IMR-90 (cell line): ENCODE measurements around the gene PPHLN1. TPM values are rescaled to one million over a fixed set of nuclear protein-coding genes. Genes with fewer than 3 reads are reported as not detected.

Experiments used
- ATAC-seq: fragments of 200-7000 bp; cut with Tn5 transposase; 2 replicates; pipeline ENCODE4 v1.9.1; 2020; ENCODE audit warnings: low read depth, mild to moderate bottlenecking, moderate library complexity
- BruUV-seq: library from RNA; stranded (reverse); fragments of 400-500 nt; replicated peaks from 2 replicates; lab custom pipeline; 2021; lab: Mats Ljungman, UMichigan
- CTCF ChIA-PET: fragments of 300-600 bp; formaldehyde crosslinking; extraction: SDS; loops from one replicate; lab custom pipeline; 2021; ENCODE audit warnings: antibody characterized with exemption; lab: Yijun Ruan, JAX
- POLR2A ChIA-PET: fragments of 300-600 bp; sonication (Branson Sonifier 250); formaldehyde crosslinking; loops from one replicate; lab custom pipeline; 2022; ENCODE audit warnings: antibody characterized with exemption; ENCODE audit not compliant: unreplicated experiment; lab: Charles Lee
- DNase-seq: peaks from one replicate; pipeline ENCODE4 v3.0.0; 2013
- H2AFZ ChIP-seq: replicated peaks from 2 replicates; pipeline ENCODE3; 2013; ENCODE audit warnings: low read length, mild to moderate bottlenecking; ENCODE audit not compliant: poor library complexity
- H2AK5ac ChIP-seq: 2 replicates; pipeline ENCODE4 v1.6.1; 2013; ENCODE audit warnings: low read depth, low read length, inconsistent platforms
- H2AK9ac ChIP-seq: replicated peaks from 2 replicates; pipeline ENCODE3; 2013; ENCODE audit warnings: mild to moderate bottlenecking, low read depth, low read length, moderate library complexity; ENCODE audit not compliant: poor library complexity
- H2BK120ac ChIP-seq: 2 replicates; pipeline ENCODE4 v1.6.1; 2013; ENCODE audit warnings: low read depth, low read length, inconsistent platforms
- H2BK15ac ChIP-seq: 3 replicates; pipeline ENCODE4 v1.6.1; 2013; ENCODE audit warnings: low read depth, low read length, inconsistent platforms
- H2BK20ac ChIP-seq: 2 replicates; pipeline ENCODE4 v1.6.1; 2013; ENCODE audit warnings: low read depth, mild to moderate bottlenecking, inconsistent platforms, low read length, moderate library complexity
- H2BK5ac ChIP-seq: 2 replicates; pipeline ENCODE4 v1.6.1; 2013; ENCODE audit warnings: mild to moderate bottlenecking, low read depth, low read length, inconsistent platforms; ENCODE audit not compliant: poor library complexity, severe bottlenecking
- H3K14ac ChIP-seq: replicated peaks from 2 replicates; pipeline ENCODE4 v1.6.1; 2013; ENCODE audit warnings: low read depth, low read length, inconsistent platforms
- H3K18ac ChIP-seq: 2 replicates; pipeline ENCODE4 v1.6.1; 2013; ENCODE audit warnings: low read depth, low read length, control low read depth
- H3K23ac ChIP-seq: 2 replicates; pipeline ENCODE4 v1.6.1; 2013; ENCODE audit warnings: low read depth, low read length, inconsistent platforms
- H3K27ac ChIP-seq: 2 replicates; pipeline ENCODE4 v1.5.1; 2013; ENCODE audit warnings: mild to moderate bottlenecking, control low read depth, low read length; ENCODE audit not compliant: insufficient read depth
- H3K27me3 ChIP-seq: 2 replicates; pipeline ENCODE4 v1.6.1; 2013; ENCODE audit warnings: low read length; ENCODE audit not compliant: control insufficient read depth, insufficient read depth
- H3K36me3 ChIP-seq: 2 replicates; pipeline ENCODE4 v1.6.1; 2013; ENCODE audit warnings: low read length, mixed read lengths; ENCODE audit not compliant: control insufficient read depth, insufficient read depth
- H3K4ac ChIP-seq: 2 replicates; pipeline ENCODE4 v1.6.1; 2013; ENCODE audit warnings: low read depth, low read length, inconsistent platforms
- H3K4me1 ChIP-seq: 2 replicates; pipeline ENCODE4 v1.6.1; 2013; ENCODE audit warnings: low read length, mixed read lengths; ENCODE audit not compliant: control insufficient read depth, insufficient read depth
- H3K4me2 ChIP-seq: 2 replicates; pipeline ENCODE4 v1.6.1; 2013; ENCODE audit warnings: low read depth, mild to moderate bottlenecking, control low read depth, low read length, moderate library complexity
- H3K4me3 ChIP-seq: 2 replicates; pipeline ENCODE4 v1.5.1; 2013; ENCODE audit warnings: low read depth, mild to moderate bottlenecking, control low read depth, low read length, moderate library complexity; ENCODE audit not compliant: insufficient read depth
- H3K56ac ChIP-seq: 2 replicates; pipeline ENCODE4 v1.6.1; 2013; ENCODE audit warnings: low read length, inconsistent platforms; ENCODE audit not compliant: insufficient read depth; ENCODE audit errors: extremely low read depth
- H3K79me1 ChIP-seq, 2 experiments: 2 replicates each; pipeline ENCODE4 v1.6.1; 2013; ENCODE audit warnings: low read length in 2 of 2, inconsistent platforms in 1 of 2, low read depth in 1 of 2
- H3K9ac ChIP-seq: 2 replicates; pipeline ENCODE4 v1.6.1; 2013; ENCODE audit warnings: low read depth, low read length, control low read depth
- H3K9me1 ChIP-seq: 2 replicates; pipeline ENCODE4 v1.6.1; 2013; ENCODE audit warnings: low read length, inconsistent platforms; ENCODE audit not compliant: insufficient read depth
- H3K9me3 ChIP-seq: 2 replicates; pipeline ENCODE4 v1.6.1; 2013; ENCODE audit warnings: low read length; ENCODE audit not compliant: control insufficient read depth, insufficient read depth
- H4K20me1 ChIP-seq: 2 replicates; pipeline ENCODE4 v1.6.1; 2013; ENCODE audit warnings: low read length, inconsistent platforms; ENCODE audit not compliant: insufficient read depth
- H4K5ac ChIP-seq: 2 replicates; pipeline ENCODE4 v1.6.1; 2013; ENCODE audit warnings: mild to moderate bottlenecking, low read depth, low read length, control low read depth
- H4K8ac ChIP-seq, 2 experiments: 2 replicates each; pipeline ENCODE4 v1.6.1; 2013; ENCODE audit warnings: low read depth in 2 of 2, low read length in 2 of 2, control low read depth in 1 of 2, inconsistent platforms in 1 of 2
- H4K91ac ChIP-seq: 2 replicates; pipeline ENCODE4 v1.6.1; 2013; ENCODE audit warnings: low read depth, low read length, inconsistent platforms; ENCODE audit not compliant: insufficient read depth
- BHLHE40 ChIP-seq: fragments of 150-350 bp; IDR thresholded peaks from 2 replicates; pipeline ENCODE4 v1.6.1; 2016; ENCODE audit warnings: mild to moderate bottlenecking, low read depth, low read length
- CEBPB ChIP-seq: IDR thresholded peaks from 2 replicates; pipeline ENCODE4 v1.6.1; 2012; ENCODE audit warnings: low read depth, low read length, improper control_type of control experiment
- CHD1 ChIP-seq: IDR thresholded peaks from 2 replicates; pipeline ENCODE4 v1.6.1; 2012; ENCODE audit warnings: low read depth, low read length, improper control_type of control experiment
- CTCF ChIP-seq: conservative IDR thresholded peaks from 2 replicates; pipeline ENCODE4 v1.5.1; 2012; ENCODE audit warnings: mild to moderate bottlenecking, low read depth, low read length, improper control_type of control experiment
- ELK1 ChIP-seq: fragments of 150-350 bp; IDR thresholded peaks from 2 replicates; pipeline ENCODE4 v1.6.1; 2016; ENCODE audit warnings: low read depth, mild to moderate bottlenecking, low read length, moderate library complexity, borderline replicate concordance
- FOS ChIP-seq: fragments of 150-350 bp; IDR thresholded peaks from 2 replicates; pipeline ENCODE4 v1.6.1; 2016; ENCODE audit warnings: low read depth, low read length
- MAFK ChIP-seq: IDR thresholded peaks from 2 replicates; pipeline ENCODE4 v1.6.1; 2012; ENCODE audit warnings: low read depth, low read length, improper control_type of control experiment
- MAZ ChIP-seq: IDR thresholded peaks from 2 replicates; pipeline ENCODE4 v1.6.1; 2012; ENCODE audit warnings: low read depth, mild to moderate bottlenecking, low read length, improper control_type of control experiment, moderate library complexity, borderline replicate concordance
- MXI1 ChIP-seq: IDR thresholded peaks from 2 replicates; pipeline ENCODE4 v1.6.1; 2012; ENCODE audit warnings: low read depth, mild to moderate bottlenecking, low read length, moderate library complexity, borderline replicate concordance
- NFE2L2 ChIP-seq: fragments of 150-350 bp; IDR thresholded peaks from 2 replicates; pipeline ENCODE4 v1.6.1; 2016; ENCODE audit warnings: low read depth, mild to moderate bottlenecking, low read length
- POLR2A ChIP-seq: IDR thresholded peaks from 2 replicates; pipeline ENCODE4 v1.6.1; 2012; ENCODE audit warnings: mild to moderate bottlenecking, low read depth, low read length
- RAD21 ChIP-seq: IDR thresholded peaks from 2 replicates; pipeline ENCODE4 v1.6.1; 2012; ENCODE audit warnings: low read length, improper control_type of control experiment
- RCOR1 ChIP-seq: IDR thresholded peaks from 2 replicates; pipeline ENCODE4 v1.6.1; 2012; ENCODE audit warnings: mild to moderate bottlenecking, low read length, improper control_type of control experiment; ENCODE audit not compliant: insufficient replicate concordance
- RFX5 ChIP-seq: IDR thresholded peaks from 2 replicates; pipeline ENCODE4 v1.8.0; 2012; ENCODE audit warnings: low read depth, mild to moderate bottlenecking, low read length, moderate library complexity
- SMC3 ChIP-seq: fragments of 150-350 bp; IDR thresholded peaks from 2 replicates; pipeline ENCODE4 v1.6.1; 2016; ENCODE audit warnings: low read depth, mild to moderate bottlenecking, antibody characterized with exemption, low read length, moderate library complexity
- USF2 ChIP-seq: fragments of 150-350 bp; IDR thresholded peaks from 2 replicates; pipeline ENCODE4 v1.6.1; 2017; ENCODE audit warnings: mild to moderate bottlenecking, antibody characterized with exemption, low read length, low read depth
- WGBS, 2 experiments: methylation state at CpG; one replicate each; pipeline versions ENCODE4 v1.1.5 to v1.1.7; 2013; ENCODE audit warnings: missing lambda C conversion rate in 2 of 2; ENCODE audit not compliant: insufficient read length in 1 of 2; ENCODE audit errors: extremely low coverage in 2 of 2; 5-methylcytosine and 5-hydroxymethylcytosine counted together
- dilution Hi-C: fragments of 300-500 bp; cut with HindIII; formaldehyde crosslinking; loops from one replicate; pipeline ENCODE4 v1.14.3; 2018; ENCODE audit warnings: low sequenced_read_pairs; ENCODE audit not compliant: unreplicated experiment
- in situ Hi-C: fragments of 300-500 bp; cut with MboI; formaldehyde crosslinking; loops from 3 replicates; pipeline ENCODE4 v1.14.3; 2019; ENCODE audit warnings: low sequenced_read_pairs, inconsistent platforms, mixed read lengths
- intact Hi-C: fragments of 100-400 bp; cut with micrococcal nuclease; formaldehyde crosslinking; loops from 2 replicates; pipeline ENCODE4 v1.10.0; 2022
- polyA plus RNA-seq, 3 experiments: library from polyadenylated mRNA; depleted of rRNA; stranded (reverse); fragments of >200 nt; gene quantifications; 2 replicates each; pipeline ENCODE4 v1.2.3, GENCODE V29; 2012; ENCODE audit warnings: low replicate concordance in 1 of 3
- total RNA-seq: library from RNA; depleted of rRNA; stranded (reverse); fragments of >200 nt; gene quantifications from 2 replicates; pipeline ENCODE4 v1.2.3, GENCODE V29; 2012

The PPHLN1 gene
- total and polyA plus RNA-seq, 2 of the 4 experiments (the other 2 are of a cell fraction): 50.7 to 54.3 TPM

- CTCF ChIA-PET: no interaction called here
- BruUV-seq: no TSS peak
These were observed 34.3 kb upstream of the PPHLN1 start for GRCh38 chr12:42291680-42292079.

More at GRCh38 chr12:42291680-42292079, 34.3 kb upstream of the PPHLN1 start:
- intact Hi-C loops: no loop called here
- dilution Hi-C loops: no loop called here
- Histone ChIP-seq H2AFZ (no peak overlapping the region), H4K91ac (no peak overlapping the region), H3K9me1 (no peaks in the 10 kb centered on the region), H2BK120ac (no peak overlapping the region), H3K79me1 (no peaks in the 10 kb centered on the region), H3K18ac (no peak overlapping the region), H2AK9ac (no peak overlapping the region), H3K14ac (no peak overlapping the region), H3K9ac (no peak overlapping the region), H3K36me3 (no peaks in the 10 kb centered on the region), H3K4me1 (no peaks in the 10 kb centered on the region), H3K4ac (no peak overlapping the region), H2BK15ac (no peak overlapping the region), H3K4me3 (no peak overlapping the region), H3K9me3 (0 out of 2 replicates have a peak, but pooled peaks cover 1% of the 10 kb centered on the region), H2BK5ac (no peak overlapping the region), H3K23ac (no peak overlapping the region), H4K8ac (no peak overlapping the region), H2BK20ac (no peak overlapping the region), H3K56ac (no peak overlapping the region), H4K5ac (no peak overlapping the region), H3K27ac (no peak overlapping the region), H3K4me2 (no peak overlapping the region), H2AK5ac (no peak overlapping the region), H4K20me1 (no peaks in the 10 kb centered on the region), H3K27me3 (peaks cover 2% of the 10 kb centered on the region; the same call in 1 of the 2 replicates)
- TF ChIP-seq USF2 (no peak), POLR2A (no peak), RCOR1 (no peak), CEBPB (no peak), RFX5 (no peak), ELK1 (no peak), FOS (no peak), BHLHE40 (no peak), MAZ (no peak), MAFK (no peak), RAD21 (no peak), CTCF (no peak), CHD1 (no peak), NFE2L2 (no peak), MXI1 (no peak), SMC3 (no peak)
- DNase-seq (no peak), ATAC-seq (no peak)
- WGBS, 2 experiments: no CpG with 5 or more reads among the region's 2 CpGs
- in situ Hi-C loops: no loop called here
- POLR2A ChIA-PET: no interaction called here
